GM21447 (cell line): ENCODE results near the gene SPDYE2.
"Not testable (repeated sequence)": the region's sequence is repeated elsewhere in the genome, so short reads cannot be mapped to it uniquely, and the experiment has no call there.

Experiments
- ATAC-seq: cut with Tn5 transposase; IDR thresholded peaks from one replicate; pipeline ENCODE4 v1.9.1; 2021; ENCODE audit not compliant: unreplicated experiment

The SPDYE2 gene

GRCh38 chr7:102599699-102600098, 48.7 kb downstream of the SPDYE2 start:
- ATAC-seq = not testable (repeated sequence)

GRCh38 chr7:102602317-102602716, 51.3 kb downstream of the SPDYE2 start:
- ATAC-seq = not testable (repeated sequence)

- ATAC-seq = not testable (repeated sequence)
Measured at GRCh38 chr7:102604431-102605145, 53.6 kb downstream of the SPDYE2 start.

GRCh38 chr7:102606848-102607247, 55.8 kb downstream of the SPDYE2 start:
- ATAC-seq = not testable (repeated sequence)

- ATAC-seq = not testable (repeated sequence)
Measured at GRCh38 chr7:102609734-102610133, 58.7 kb downstream of the SPDYE2 start.

GRCh38 chr7:102610441-102610840, 59.4 kb downstream of the SPDYE2 start:
- ATAC-seq = not testable (repeated sequence)

GRCh38 chr7:102611013-102611674, 60.1 kb downstream of the SPDYE2 start:
- peak; percentile 29 for ATAC-seq

- not testable (repeated sequence) for ATAC-seq
Measured at GRCh38 chr7:102611675-102612325, 60.8 kb downstream of the SPDYE2 start.
